HEK293 (cell line): ENCODE results near the gene NCKAP5.

Source experiments
- CTCF ChIP-seq: fragments of 450-650 bp; formaldehyde crosslinking; IDR thresholded peaks from 2 replicates; pipeline ENCODE4 v1.5.1; 2016; ENCODE audit warnings: missing biosample characterization, missing genetic modification characterization
- ZBTB8A ChIP-seq: fragments of 450-650 bp; formaldehyde crosslinking; IDR thresholded peaks from 2 replicates; pipeline ENCODE4 v1.5.1; 2016; ENCODE audit warnings: missing biosample characterization, missing genetic modification characterization
- ZFP41 ChIP-seq: fragments of 450-650 bp; formaldehyde crosslinking; IDR thresholded peaks from 2 replicates; pipeline ENCODE4 v1.5.1; 2016; ENCODE audit warnings: missing biosample characterization, missing genetic modification characterization, borderline replicate concordance
- ZNF18 ChIP-seq: fragments of 450-650 bp; formaldehyde crosslinking; IDR thresholded peaks from 2 replicates; pipeline ENCODE4 v1.5.1; 2016; ENCODE audit warnings: missing biosample characterization, missing genetic modification characterization
- ZNF214 ChIP-seq: fragments of 450-650 bp; formaldehyde crosslinking; IDR thresholded peaks from 2 replicates; pipeline ENCODE4 v1.5.1; 2017; ENCODE audit warnings: missing biosample characterization, mild to moderate bottlenecking, missing genetic modification characterization, borderline replicate concordance
- ZNF274 ChIP-seq, 2 experiments: fragments of 200-500 bp in 1 of 2; fragments of 450-650 bp in 1 of 2; sonication (Bioruptor generic) in 1 of 2; formaldehyde crosslinking in 1 of 2; IDR thresholded peaks; 2 replicates each; pipeline versions ENCODE4 v1.5.1 to v1.6.1; 2014 to 2016; ENCODE audit warnings: borderline replicate concordance in 1 of 2, inconsistent platforms in 1 of 2, low read length in 1 of 2, missing biosample characterization in 1 of 2, missing genetic modification characterization in 1 of 2
- ZNF510 ChIP-seq: fragments of 450-650 bp; formaldehyde crosslinking; IDR thresholded peaks from 2 replicates; pipeline ENCODE4 v1.5.1; 2018; ENCODE audit warnings: mild to moderate bottlenecking, missing genetic modification characterization, missing biosample characterization; ENCODE audit not compliant: insufficient replicate concordance

- no peak for TF ChIP-seq CTCF (tag by site-specific recombination)
- no peak for TF ChIP-seq ZNF214 (tag by site-specific recombination)
- no peak for TF ChIP-seq ZNF510 (tag by site-specific recombination)
- TF ChIP-seq ZFP41, result no peak
- no peak for TF ChIP-seq ZNF274 (IDR thresholded peaks at IDR 0.05; ENCODE audit: low read length)
- no peak for TF ChIP-seq ZNF274 (tag by site-specific recombination; IDR thresholded peaks at IDR 0.05; ENCODE audit: borderline replicate concordance)
- no peak for TF ChIP-seq ZBTB8A (tag by site-specific recombination)
- TF ChIP-seq ZNF18 (tag by site-specific recombination), result no peak
Observed at GRCh38 chr2:133240491-133241223, 327.6 kb downstream of the NCKAP5 start.
